ENCODE data around the gene HLCS.

Gene HLCS

DNA sequence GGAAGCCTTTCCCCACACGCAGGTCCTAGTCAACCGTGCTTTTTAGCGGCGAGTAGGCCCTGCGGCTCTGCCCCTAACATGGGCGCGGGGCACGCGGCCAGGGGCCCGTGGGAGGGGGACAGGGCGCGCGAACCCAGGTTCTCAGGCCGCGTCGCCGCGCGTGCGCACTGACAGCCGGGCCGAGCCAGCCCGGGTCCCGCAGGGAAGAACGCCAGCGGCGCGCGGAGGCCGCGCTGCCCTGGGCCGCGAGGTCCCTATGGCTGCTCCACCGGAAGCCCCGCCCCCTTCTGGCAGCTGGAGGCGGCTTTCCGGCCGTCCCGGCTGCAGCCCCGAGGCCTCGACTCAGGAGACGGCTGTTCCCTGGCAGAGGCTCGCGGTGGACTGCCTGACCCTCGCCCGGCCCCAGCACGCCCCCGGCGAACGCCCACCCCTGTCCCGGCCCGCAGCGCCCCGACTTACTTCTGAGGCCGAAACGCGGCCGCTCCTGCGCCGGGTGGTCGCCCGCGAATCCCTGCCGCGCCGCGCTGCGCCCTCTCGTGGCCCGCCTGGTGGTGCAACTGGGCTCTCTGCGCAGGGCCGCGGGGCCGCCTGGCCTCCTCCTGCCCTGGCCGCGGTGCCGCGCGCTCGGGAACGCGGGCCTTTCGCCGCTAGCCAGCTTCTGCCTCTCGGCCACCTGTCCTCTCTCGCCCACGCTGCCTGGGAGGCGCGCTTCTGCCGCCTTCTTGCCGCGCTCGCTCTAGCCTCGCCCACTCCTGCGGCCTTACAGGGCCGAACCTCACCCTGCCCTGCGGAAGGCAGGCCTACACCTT, 23.4 kb upstream of the HLCS start (continued):
- TF ChIP-seq, protein P1, sequence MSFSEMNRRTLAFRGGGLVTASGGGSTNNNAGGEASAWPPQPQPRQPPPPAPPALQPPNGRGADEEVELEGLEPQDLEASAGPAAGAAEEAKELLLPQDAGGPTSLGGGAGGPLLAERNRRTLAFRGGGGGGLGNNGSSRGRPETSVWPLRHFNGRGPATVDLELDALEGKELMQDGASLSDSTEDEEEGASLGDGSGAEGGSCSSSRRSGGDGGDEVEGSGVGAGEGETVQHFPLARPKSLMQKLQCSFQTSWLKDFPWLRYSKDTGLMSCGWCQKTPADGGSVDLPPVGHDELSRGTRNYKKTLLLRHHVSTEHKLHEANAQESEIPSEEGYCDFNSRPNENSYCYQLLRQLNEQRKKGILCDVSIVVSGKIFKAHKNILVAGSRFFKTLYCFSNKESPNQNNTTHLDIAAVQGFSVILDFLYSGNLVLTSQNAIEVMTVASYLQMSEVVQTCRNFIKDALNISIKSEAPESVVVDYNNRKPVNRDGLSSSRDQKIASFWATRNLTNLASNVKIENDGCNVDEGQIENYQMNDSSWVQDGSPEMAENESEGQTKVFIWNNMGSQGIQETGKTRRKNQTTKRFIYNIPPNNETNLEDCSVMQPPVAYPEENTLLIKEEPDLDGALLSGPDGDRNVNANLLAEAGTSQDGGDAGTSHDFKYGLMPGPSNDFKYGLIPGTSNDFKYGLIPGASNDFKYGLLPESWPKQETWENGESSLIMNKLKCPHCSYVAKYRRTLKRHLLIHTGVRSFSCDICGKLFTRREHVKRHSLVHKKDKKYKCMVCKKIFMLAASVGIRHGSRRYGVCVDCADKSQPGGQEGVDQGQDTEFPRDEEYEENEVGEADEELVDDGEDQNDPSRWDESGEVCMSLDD (tag by site-specific recombination; IDR thresholded peaks at IDR 0.05), result peak; percentile 73; the same call in 1 of the 2 replicates
- TF ChIP-seq KLF9 (tag by site-specific recombination; IDR thresholded peaks at IDR 0.05; ENCODE audit: low read depth) (peak; percentile 92), ZNF48 (tag by site-specific recombination; IDR thresholded peaks at IDR 0.05) (no peak), SP7 (tag by site-specific recombination; IDR thresholded peaks at IDR 0.05) (peak; percentile 59), MEIS1 (CRISPR knock-in tag; IDR thresholded peaks at IDR 0.05; ENCODE audit: borderline replicate concordance) (no peak), SALL2 (tag by site-specific recombination; IDR thresholded peaks at IDR 0.05; ENCODE audit: borderline replicate concordance) (no peak), ZNF654 (tag by site-specific recombination; IDR thresholded peaks at IDR 0.05; ENCODE audit: low read depth) (no peak), PRDM10 (tag by site-specific recombination; IDR thresholded peaks at IDR 0.05) (no peak; the same call in 1 of the 2 replicates), GLIS2 (tag by site-specific recombination; IDR thresholded peaks at IDR 0.05) (peak; percentile 88), FEZF1 (tag by site-specific recombination; IDR thresholded peaks at IDR 0.05) (0 out of 2 replicates have a peak, but pooled peaks have one; percentile 14), ZNF623 (tag by site-specific recombination; IDR thresholded peaks at IDR 0.05) (no peak), ZNF544 (tag by site-specific recombination; IDR thresholded peaks at IDR 0.05) (no peak), SP2 (tag by site-specific recombination; IDR thresholded peaks at IDR 0.05) (peak; percentile 70), REPIN1 (tag by site-specific recombination; IDR thresholded peaks at IDR 0.05; ENCODE audit: low read depth) (peak; percentile 41; the same call in 1 of the 2 replicates), ZNF473 (tag by site-specific recombination; IDR thresholded peaks at IDR 0.05) (no peak), ZNF76 (tag by site-specific recombination; IDR thresholded peaks at IDR 0.05; ENCODE audit: borderline replicate concordance, low read depth) (peak; percentile 58; the same call in 1 of the 2 replicates), OSR2 (tag by site-specific recombination; IDR thresholded peaks at IDR 0.05) (peak; percentile 45), HOXD13 (CRISPR knock-in tag; IDR thresholded peaks at IDR 0.05; ENCODE audit: borderline replicate concordance) (no peak), ZSCAN4 (tag by site-specific recombination; IDR thresholded peaks at IDR 0.05) (0 out of 2 replicates have a peak, but pooled peaks have one; percentile 18), HOXA7 (CRISPR knock-in tag; IDR thresholded peaks at IDR 0.05; ENCODE audit: borderline replicate concordance) (no peak), MZF1 (tag by site-specific recombination; IDR thresholded peaks at IDR 0.05; ENCODE audit: borderline replicate concordance) (peak; percentile 53; the same call in 1 of the 2 replicates), ZNF561 (tag by site-specific recombination; IDR thresholded peaks at IDR 0.05; ENCODE audit: borderline replicate concordance) (peak; percentile 100), ZFHX2 (tag by site-specific recombination; conservative IDR thresholded peaks at IDR 0.05) (peak; percentile 99), ZNF837 (tag by site-specific recombination; IDR thresholded peaks at IDR 0.05) (0 out of 2 replicates have a peak, but pooled peaks have one; percentile 14), ZNF10 (tag by site-specific recombination; IDR thresholded peaks at IDR 0.05) (peak; percentile 79; the same call in 1 of the 2 replicates)
- TF ChIP-seq, protein P2, sequence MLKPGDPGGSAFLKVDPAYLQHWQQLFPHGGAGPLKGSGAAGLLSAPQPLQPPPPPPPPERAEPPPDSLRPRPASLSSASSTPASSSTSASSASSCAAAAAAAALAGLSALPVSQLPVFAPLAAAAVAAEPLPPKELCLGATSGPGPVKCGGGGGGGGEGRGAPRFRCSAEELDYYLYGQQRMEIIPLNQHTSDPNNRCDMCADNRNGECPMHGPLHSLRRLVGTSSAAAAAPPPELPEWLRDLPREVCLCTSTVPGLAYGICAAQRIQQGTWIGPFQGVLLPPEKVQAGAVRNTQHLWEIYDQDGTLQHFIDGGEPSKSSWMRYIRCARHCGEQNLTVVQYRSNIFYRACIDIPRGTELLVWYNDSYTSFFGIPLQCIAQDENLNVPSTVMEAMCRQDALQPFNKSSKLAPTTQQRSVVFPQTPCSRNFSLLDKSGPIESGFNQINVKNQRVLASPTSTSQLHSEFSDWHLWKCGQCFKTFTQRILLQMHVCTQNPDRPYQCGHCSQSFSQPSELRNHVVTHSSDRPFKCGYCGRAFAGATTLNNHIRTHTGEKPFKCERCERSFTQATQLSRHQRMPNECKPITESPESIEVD (tag by site-specific recombination; IDR thresholded peaks at IDR 0.05), result no peak
- TF ChIP-seq, protein P3, sequence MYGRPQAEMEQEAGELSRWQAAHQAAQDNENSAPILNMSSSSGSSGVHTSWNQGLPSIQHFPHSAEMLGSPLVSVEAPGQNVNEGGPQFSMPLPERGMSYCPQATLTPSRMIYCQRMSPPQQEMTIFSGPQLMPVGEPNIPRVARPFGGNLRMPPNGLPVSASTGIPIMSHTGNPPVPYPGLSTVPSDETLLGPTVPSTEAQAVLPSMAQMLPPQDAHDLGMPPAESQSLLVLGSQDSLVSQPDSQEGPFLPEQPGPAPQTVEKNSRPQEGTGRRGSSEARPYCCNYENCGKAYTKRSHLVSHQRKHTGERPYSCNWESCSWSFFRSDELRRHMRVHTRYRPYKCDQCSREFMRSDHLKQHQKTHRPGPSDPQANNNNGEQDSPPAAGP (tag by site-specific recombination; IDR thresholded peaks at IDR 0.05), result 0 out of 2 replicates have a peak, but pooled peaks have one; percentile 19
- TF ChIP-seq, protein P4, sequence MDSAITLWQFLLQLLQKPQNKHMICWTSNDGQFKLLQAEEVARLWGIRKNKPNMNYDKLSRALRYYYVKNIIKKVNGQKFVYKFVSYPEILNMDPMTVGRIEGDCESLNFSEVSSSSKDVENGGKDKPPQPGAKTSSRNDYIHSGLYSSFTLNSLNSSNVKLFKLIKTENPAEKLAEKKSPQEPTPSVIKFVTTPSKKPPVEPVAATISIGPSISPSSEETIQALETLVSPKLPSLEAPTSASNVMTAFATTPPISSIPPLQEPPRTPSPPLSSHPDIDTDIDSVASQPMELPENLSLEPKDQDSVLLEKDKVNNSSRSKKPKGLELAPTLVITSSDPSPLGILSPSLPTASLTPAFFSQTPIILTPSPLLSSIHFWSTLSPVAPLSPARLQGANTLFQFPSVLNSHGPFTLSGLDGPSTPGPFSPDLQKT (IDR thresholded peaks at IDR 0.05; ENCODE audit: borderline replicate concordance, low read depth, low read length), result no peak
